ENCODE results near the gene SPTBN1. TPM values are rescaled to one million over a fixed set of nuclear protein-coding genes. Genes with fewer than 3 reads are reported as not detected.

The SPTBN1 gene
- total and polyA plus RNA-seq, 9 of the 15 experiments (the other 6 are each of a cell fraction or from before 2014, with no cell fraction given) = 8.9 to 66.8 (median 31.4) TPM

DNA sequence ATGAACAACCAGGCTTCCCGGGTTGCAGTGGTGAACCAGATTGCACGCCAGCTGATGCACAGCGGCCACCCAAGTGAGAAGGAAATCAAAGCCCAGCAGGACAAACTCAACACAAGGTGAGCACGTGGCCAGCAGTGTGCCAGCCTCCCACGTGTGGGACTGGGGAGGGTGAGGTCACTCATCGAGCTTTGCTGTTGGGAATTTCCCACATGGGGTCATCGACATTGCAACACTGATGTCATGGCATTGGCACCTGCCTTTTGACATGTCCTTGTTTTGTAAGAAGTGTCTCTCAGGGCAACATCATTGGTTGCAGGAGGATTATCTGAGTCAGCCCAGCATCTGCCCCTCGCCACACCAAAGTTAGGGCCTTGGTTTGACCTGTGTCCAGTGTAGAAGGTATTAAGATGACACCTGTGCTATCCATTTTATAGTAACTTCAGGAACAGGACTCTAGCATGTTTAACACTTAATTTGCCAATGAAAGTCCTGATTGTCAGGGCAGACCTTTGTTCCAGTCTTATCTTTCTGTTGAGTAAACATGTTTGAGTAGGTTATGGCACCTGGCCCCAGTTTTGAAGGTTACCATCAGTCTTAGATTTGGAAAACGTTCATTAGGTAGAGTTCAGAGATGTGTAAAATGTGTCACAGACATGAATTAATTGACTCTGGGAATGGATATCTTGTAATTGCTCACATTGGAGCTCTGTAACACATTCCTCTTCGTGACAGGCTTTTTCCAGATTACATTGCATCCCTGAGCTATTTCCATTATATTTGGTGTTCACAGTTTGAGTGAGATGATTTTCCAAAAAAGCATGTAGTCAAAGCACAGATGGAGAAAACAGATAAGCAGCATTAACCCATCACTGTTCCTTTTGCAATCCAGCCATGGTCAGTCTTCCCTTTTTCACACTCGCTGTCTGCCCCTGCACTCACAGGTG, 174.1 kb downstream of the SPTBN1 start (continued):
- no peak for TF ChIP-seq ZBED1 (IDR thresholded peaks at IDR 0.05)

DNA sequence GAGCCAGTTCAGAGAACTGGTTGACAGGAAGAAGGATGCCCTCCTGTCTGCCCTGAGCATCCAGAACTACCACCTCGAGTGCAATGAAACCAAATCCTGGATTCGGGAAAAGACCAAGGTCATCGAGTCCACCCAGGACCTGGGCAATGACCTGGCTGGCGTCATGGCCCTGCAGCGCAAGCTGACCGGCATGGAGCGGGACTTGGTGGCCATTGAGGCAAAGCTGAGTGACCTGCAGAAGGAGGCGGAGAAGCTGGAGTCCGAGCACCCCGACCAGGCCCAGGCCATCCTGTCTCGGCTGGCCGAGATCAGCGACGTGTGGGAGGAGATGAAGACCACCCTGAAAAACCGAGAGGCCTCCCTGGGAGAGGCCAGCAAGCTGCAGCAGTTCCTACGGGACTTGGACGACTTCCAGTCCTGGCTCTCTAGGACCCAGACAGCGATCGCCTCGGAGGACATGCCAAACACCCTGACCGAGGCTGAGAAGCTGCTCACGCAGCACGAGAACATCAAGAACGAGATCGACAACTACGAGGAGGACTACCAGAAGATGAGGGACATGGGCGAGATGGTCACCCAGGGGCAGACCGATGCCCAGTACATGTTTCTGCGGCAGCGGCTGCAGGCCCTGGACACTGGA, 174.9 kb downstream of the SPTBN1 start:
- no peaks in the 10 kb centered on the region for H3K79me2 ChIP-seq (ENCODE audit: control insufficient read depth, insufficient read depth, low read length)
- no peak overlapping the region for H3K27ac ChIP-seq (ENCODE audit: extremely low read depth, low read depth, low read length)
- no peaks in the 10 kb centered on the region for H3K27me3 ChIP-seq (ENCODE audit: control insufficient read depth in 2 of 2, insufficient read depth in 2 of 2, low read length in 2 of 2)
- CTCF ChIA-PET (ENCODE audit: low intra/inter-chr PET ratio) = no interaction called here
- H3K4me2 ChIP-seq (ENCODE audit: insufficient read depth, low read length) = no peak overlapping the region
- H3K9me3 ChIP-seq (replicated peaks; ENCODE audit: control insufficient read depth, insufficient read depth, low read depth, low read length) = no peaks in the 10 kb centered on the region
- H3K36me3 ChIP-seq (ENCODE audit: control insufficient read depth, insufficient read depth, low read length) = peaks cover 90% of the 10 kb centered on the region
- H3K4me1 ChIP-seq (replicated peaks in 1 of 2; ENCODE audit: control insufficient read depth in 2 of 2, insufficient read depth in 2 of 2, low read length in 2 of 2) = peaks cover 0 to 3% of the 10 kb centered on the region in 2 experiments; a peak in 1 of 5 replicates
- WGBS (ENCODE audit: insufficient coverage, low coverage, missing lambda C conversion rate) = 91% methylated on average over 28 of the region's 30 CpGs
- peak; percentile 36; the same call in 1 of the 2 replicates for TF ChIP-seq POLR2G (IDR thresholded peaks at IDR 0.05; ENCODE audit: low read depth, low read length)
- TF ChIP-seq RHOXF2B (CRISPR knock-in tag; conservative IDR thresholded peaks at IDR 0.05) = no peak
- no TSS peak for BruUV-seq (replicated peaks)
- intact Hi-C loops (cut with micrococcal nuclease) = no loop called here
- DNase-seq (ENCODE audit: extremely low read depth in 1 of 4, low spot score in 3 of 4) = no peak
- in situ Hi-C loops (cut with MboI) = no loop called here
- H3K4me3 ChIP-seq = no peak overlapping the region
- no peak for ATAC-seq
- POLR2A ChIA-PET = no interaction called here
- H2AFZ ChIP-seq (ENCODE audit: low read depth, low read length) = no peak overlapping the region
- no peaks in the 10 kb centered on the region for H3K9me1 ChIP-seq (ENCODE audit: control insufficient read depth, insufficient read depth, low read length)
- FAIRE-seq = no peak
- H3K9ac ChIP-seq (ENCODE audit: insufficient read depth in 1 of 2, low read depth in 2 of 2, low read length in 2 of 2) = no peak overlapping the region
- H4K20me1 ChIP-seq (replicated peaks; ENCODE audit: control insufficient read depth, insufficient read depth, low read length) = no peaks in the 10 kb centered on the region; the same call in 1 of the 2 replicates

Measured in K562 (cell line).